GM23338 (cell line): ENCODE measurements around the gene SPG7. TPM values are rescaled to one million over a fixed set of nuclear protein-coding genes. Genes with fewer than 3 reads are reported as not detected.
A peak's percentile ranks its signal among the peaks of the same experiment; 100 is the strongest.

ENCODE experiments used
- ATAC-seq: fragments of 200-7000 bp; cut with Tn5 transposase; 3 replicates; pipeline ENCODE4 v1.9.1; 2020
- DNase-seq: peaks from one replicate; pipeline ENCODE4 v3.0.0-alpha.2; 2015; ENCODE audit warnings: low spot score
- H2AFZ ChIP-seq: fragments of 200-600 bp; sonication (generic); 2 replicates; pipeline ENCODE4 v1.8.0; 2016; ENCODE audit warnings: antibody characterized with exemption, mild to moderate bottlenecking, moderate library complexity
- H3F3A ChIP-seq: fragments of 200-600 bp; sonication (generic); replicated peaks from 2 replicates; pipeline ENCODE4 v1.8.0; 2017; ENCODE audit warnings: antibody characterized with exemption, mixed run types, low read depth
- H3K27ac ChIP-seq: fragments of 200-600 bp; sonication (generic); 2 replicates; pipeline ENCODE4 v1.6.1; 2016; ENCODE audit warnings: low read depth
- H3K27me3 ChIP-seq: fragments of 200-600 bp; sonication (generic); 2 replicates; pipeline ENCODE4 v1.8.0; 2016; ENCODE audit warnings: mild to moderate bottlenecking, mixed run types, moderate library complexity; ENCODE audit not compliant: insufficient read depth
- H3K36me3 ChIP-seq: fragments of 200-600 bp; sonication (generic); 2 replicates; pipeline ENCODE4 v1.8.0; 2016; ENCODE audit warnings: mild to moderate bottlenecking; ENCODE audit not compliant: insufficient read depth
- H3K4me1 ChIP-seq: fragments of 200-600 bp; sonication (generic); 2 replicates; pipeline ENCODE4 v1.8.0; 2016; ENCODE audit warnings: mild to moderate bottlenecking, moderate library complexity; ENCODE audit not compliant: insufficient read depth
- H3K4me2 ChIP-seq: fragments of 200-600 bp; sonication (generic); 2 replicates; pipeline ENCODE4 v1.7.1; 2017; ENCODE audit warnings: mixed run types
- H3K4me3 ChIP-seq: fragments of 200-600 bp; sonication (generic); 2 replicates; pipeline ENCODE4 v1.6.1; 2016; ENCODE audit warnings: mixed run types
- H3K79me2 ChIP-seq: fragments of 200-600 bp; sonication (generic); replicated peaks from 2 replicates; pipeline ENCODE4 v1.8.0; 2017; ENCODE audit warnings: mild to moderate bottlenecking; ENCODE audit not compliant: insufficient read depth
- H3K9me2 ChIP-seq: fragments of 200-600 bp; sonication (generic); 2 replicates; pipeline ENCODE4 v1.8.0; 2017; ENCODE audit not compliant: insufficient read depth
- H4K20me1 ChIP-seq: fragments of 200-600 bp; sonication (generic); replicated peaks from 2 replicates; pipeline ENCODE4 v1.8.0; 2017; ENCODE audit warnings: mild to moderate bottlenecking; ENCODE audit not compliant: insufficient read depth
- H3K27ac Mint-ChIP-seq: 2 replicates; pipeline ENCODE4 v1.8.0; 2020; ENCODE audit warnings: inconsistent platforms, mild to moderate bottlenecking, moderate library complexity, mixed read lengths
- H3K27me3 Mint-ChIP-seq: 3 replicates; pipeline ENCODE4 v1.8.0; 2022; ENCODE audit warnings: low read depth, mild to moderate bottlenecking, moderate library complexity, mixed read lengths, inconsistent platforms; ENCODE audit not compliant: insufficient read depth, poor library complexity
- H3K36me3 Mint-ChIP-seq: 3 replicates; pipeline ENCODE4 v1.8.0; 2021; ENCODE audit warnings: low read depth, mild to moderate bottlenecking, inconsistent platforms, moderate library complexity, mixed read lengths
- H3K4me1 Mint-ChIP-seq: 3 replicates; pipeline ENCODE4 v1.8.0; 2020; ENCODE audit warnings: mild to moderate bottlenecking, inconsistent platforms, mixed read lengths
- H3K4me3 Mint-ChIP-seq: 3 replicates; pipeline ENCODE4 v1.8.0; 2021; ENCODE audit warnings: moderate library complexity, mild to moderate bottlenecking, inconsistent platforms, mixed read lengths
- H3K9me3 Mint-ChIP-seq: 3 replicates; pipeline ENCODE4 v1.8.0; 2020; ENCODE audit warnings: moderate library complexity, mild to moderate bottlenecking, inconsistent platforms, mixed read lengths
- CREB1 ChIP-seq: fragments of 250-450 bp; sonication (Bioruptor Pico); IDR thresholded peaks from 2 replicates; pipeline ENCODE4 v1.5.0; 2020; ENCODE audit warnings: low read depth, mild to moderate bottlenecking, moderate library complexity
- ETS1 ChIP-seq: IDR thresholded peaks from 2 replicates; pipeline ENCODE4 v1.6.1; 2016; ENCODE audit warnings: antibody characterized with exemption
- EZH2 ChIP-seq: fragments of 200-600 bp; sonication (generic); IDR thresholded peaks from one replicate; pipeline ENCODE4 v1.8.0; 2017; ENCODE audit warnings: antibody characterized with exemption, mild to moderate bottlenecking, low read depth; ENCODE audit not compliant: unreplicated experiment
- JUNB ChIP-seq: IDR thresholded peaks from one replicate; pipeline ENCODE4 v1.6.1; 2016; ENCODE audit warnings: antibody characterized with exemption; ENCODE audit not compliant: unreplicated experiment
- NANOG ChIP-seq: IDR thresholded peaks from 2 replicates; pipeline ENCODE4 v1.6.1; 2016; ENCODE audit warnings: antibody characterized with exemption, borderline replicate concordance
- POLR2AphosphoS5 ChIP-seq: IDR thresholded peaks from 2 replicates; pipeline ENCODE4 v1.6.1; 2016; ENCODE audit warnings: antibody characterized with exemption, low read depth
- REST ChIP-seq: IDR thresholded peaks from one replicate; pipeline ENCODE4 v1.6.1; 2018; ENCODE audit warnings: antibody characterized with exemption; ENCODE audit not compliant: unreplicated experiment
- STAT1 ChIP-seq: IDR thresholded peaks from one replicate; pipeline ENCODE4 v1.6.1; 2016; ENCODE audit warnings: antibody characterized with exemption; ENCODE audit not compliant: unreplicated experiment
- polyA plus RNA-seq: library from polyadenylated mRNA; unstranded; fragments of >200 nt; fragmentation: Nextera tagmentation; extraction: Ambion mirVana; gene quantifications from 2 replicates; pipeline ENCODE4 v1.2.1, GENCODE V29; 2016
- total RNA-seq: library from RNA; depleted of rRNA; stranded (reverse); fragments of >200 nt; shearing (Covaris generic); gene quantifications from 2 replicates; pipeline ENCODE4 v1.2.3, GENCODE V29; 2014
- TF ChIP-seq, protein P1 (sequence below), 2 experiments: fragments of 200-600 bp in 1 of 2; sonication (generic) in 1 of 2; conservative IDR thresholded peaks; 2 replicates each; pipeline versions ENCODE4 v1.5.1 to v1.6.1; 2016 to 2017; ENCODE audit warnings: antibody characterized with exemption in 2 of 2, low read depth in 2 of 2, mild to moderate bottlenecking in 2 of 2, moderate library complexity in 1 of 2

SPG7 gene
- total and polyA plus RNA-seq, 2 experiments from 2014 or later: 77.1 to 267 TPM

DNA sequence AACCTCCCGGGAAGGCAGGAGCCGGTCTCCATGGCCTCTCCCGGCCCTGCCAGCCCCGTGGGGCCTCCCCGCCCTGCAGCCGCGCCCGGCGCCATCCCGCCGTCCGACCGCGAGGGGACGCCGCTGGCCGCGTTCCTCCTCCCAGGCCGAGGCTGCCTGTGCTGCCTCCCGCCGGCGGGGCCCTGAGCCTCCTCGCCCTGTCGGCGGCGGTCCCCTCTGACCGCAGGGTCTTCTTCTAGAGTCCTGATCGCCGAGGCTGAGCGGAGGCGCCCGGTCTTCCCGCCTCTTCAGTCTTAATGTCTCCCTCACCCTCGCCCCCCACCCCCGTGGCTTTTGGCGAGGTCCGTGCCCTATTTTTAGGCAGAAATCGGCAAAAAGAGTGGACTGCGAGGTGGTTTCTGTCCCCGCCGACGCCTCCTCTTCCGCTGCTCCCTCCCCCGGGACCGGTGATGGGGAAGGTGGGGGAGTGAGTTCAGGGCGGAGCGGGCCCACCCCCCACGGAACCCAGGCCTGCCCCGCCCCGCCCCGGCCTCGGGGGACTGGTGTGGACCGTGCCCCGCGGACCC lies 66.6 kb downstream of the SPG7 start:
- H3K36me3 ChIP-seq: no peaks in the 10 kb centered on the region
- TF ChIP-seq CREB1 (CRISPR knock-in tag) (0 out of 2 replicates have a peak, but pooled peaks have one; percentile 15), ETS1 (no peak), POLR2AphosphoS5 (peak; percentile 40; the same call in 1 of the 2 replicates)
- TF ChIP-seq, protein P1, sequence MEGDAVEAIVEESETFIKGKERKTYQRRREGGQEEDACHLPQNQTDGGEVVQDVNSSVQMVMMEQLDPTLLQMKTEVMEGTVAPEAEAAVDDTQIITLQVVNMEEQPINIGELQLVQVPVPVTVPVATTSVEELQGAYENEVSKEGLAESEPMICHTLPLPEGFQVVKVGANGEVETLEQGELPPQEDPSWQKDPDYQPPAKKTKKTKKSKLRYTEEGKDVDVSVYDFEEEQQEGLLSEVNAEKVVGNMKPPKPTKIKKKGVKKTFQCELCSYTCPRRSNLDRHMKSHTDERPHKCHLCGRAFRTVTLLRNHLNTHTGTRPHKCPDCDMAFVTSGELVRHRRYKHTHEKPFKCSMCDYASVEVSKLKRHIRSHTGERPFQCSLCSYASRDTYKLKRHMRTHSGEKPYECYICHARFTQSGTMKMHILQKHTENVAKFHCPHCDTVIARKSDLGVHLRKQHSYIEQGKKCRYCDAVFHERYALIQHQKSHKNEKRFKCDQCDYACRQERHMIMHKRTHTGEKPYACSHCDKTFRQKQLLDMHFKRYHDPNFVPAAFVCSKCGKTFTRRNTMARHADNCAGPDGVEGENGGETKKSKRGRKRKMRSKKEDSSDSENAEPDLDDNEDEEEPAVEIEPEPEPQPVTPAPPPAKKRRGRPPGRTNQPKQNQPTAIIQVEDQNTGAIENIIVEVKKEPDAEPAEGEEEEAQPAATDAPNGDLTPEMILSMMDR (conservative IDR thresholded peaks at IDR 0.05; ENCODE audit: low read depth in 2 of 2): peak; percentile 55 to 87
- Mint-ChIP-seq H3K36me3 (peaks cover 8% of the 10 kb centered on the region), H3K9me3 (no peaks in the 10 kb centered on the region), H3K4me3 (peak overlapping the region; percentile 75), H3K27me3 (peaks cover 21% of the 10 kb centered on the region), H3K27ac (no peak overlapping the region), H3K4me1 (peaks cover 3% of the 10 kb centered on the region)
- H3K9me2 ChIP-seq: no peaks in the 10 kb centered on the region
- no peaks in the 10 kb centered on the region for H4K20me1 ChIP-seq
- H3K27me3 ChIP-seq: peaks cover 24% of the 10 kb centered on the region
- ATAC-seq (peak; percentile 85), DNase-seq (peak; percentile 92)
- H3K4me1 ChIP-seq: peaks cover 5% of the 10 kb centered on the region; the same call in 1 of the 2 replicates
- H2AFZ ChIP-seq: peak overlapping the region; percentile 93
- H3K27ac ChIP-seq: no peak overlapping the region
- no peaks in the 10 kb centered on the region for H3K79me2 ChIP-seq
- H3K4me2 ChIP-seq: peak overlapping the region; percentile 91
- H3F3A ChIP-seq: peaks cover 3% of the 10 kb centered on the region; the same call in 1 of the 2 replicates
- H3K4me3 ChIP-seq: peak overlapping the region; percentile 78

DNA sequence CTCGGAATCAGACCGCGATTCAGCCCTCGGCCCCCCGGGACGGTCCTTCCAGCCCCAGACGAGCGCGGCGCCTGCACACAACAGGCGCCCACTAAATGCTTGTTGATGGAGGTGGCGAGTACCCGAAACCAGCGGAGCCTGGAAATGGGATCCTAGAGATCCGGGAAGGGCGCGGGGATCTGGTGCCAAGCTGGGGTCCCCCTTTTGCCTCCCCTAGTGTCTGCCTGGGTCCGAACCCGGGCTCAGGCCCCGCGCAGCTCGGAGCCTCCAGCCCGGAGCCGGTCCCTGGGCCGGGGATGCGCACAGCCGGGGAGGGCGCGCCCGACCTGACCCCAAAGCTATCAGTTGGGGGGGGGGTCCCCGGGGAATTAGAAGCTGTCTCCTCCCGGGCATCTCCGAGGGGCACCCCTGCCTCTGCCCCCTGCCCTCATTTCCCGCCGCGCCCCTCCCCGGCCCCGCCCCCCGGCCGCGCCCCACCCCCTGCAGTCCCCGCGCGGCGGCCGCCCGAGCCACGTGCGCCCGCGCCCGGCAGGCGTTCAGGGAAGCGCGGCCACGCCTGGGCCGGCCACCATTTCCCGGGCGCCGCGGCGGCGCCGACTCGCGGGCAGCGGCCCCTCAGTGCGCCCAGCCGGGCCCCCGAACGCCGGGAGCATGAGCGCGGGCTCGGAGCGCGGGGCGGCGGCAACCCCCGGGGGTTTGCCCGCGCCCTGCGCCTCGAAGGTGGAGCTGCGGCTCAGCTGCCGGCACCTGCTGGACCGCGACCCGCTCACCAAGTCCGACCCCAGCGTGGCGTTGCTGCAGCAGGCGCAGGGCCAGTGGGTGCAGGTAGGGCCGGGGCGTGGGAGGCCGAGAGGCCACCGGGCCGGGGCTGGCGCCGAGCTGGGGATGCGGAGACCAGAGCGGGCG lies 67.3 kb downstream of the SPG7 start, which contains the start of gene CPNE7:
TSS of gene CPNE7 (plus strand) at position 512 of the 906 bp plus-strand sequence. CDS start at position 652, 140 bp downstream.
- H3K27ac Mint-ChIP-seq: no peak within 1 kb of the TSS
- H3K4me1 ChIP-seq: peaks cover 5% of the 10 kb centered on the region; the same call in 1 of the 2 replicates
- H3K4me1 Mint-ChIP-seq: peaks cover 3% of the 10 kb centered on the region
- peak within 1 kb of the TSS; percentile 75 for H3K4me3 Mint-ChIP-seq
- TF ChIP-seq STAT1 (no peak), REST (no peak), EZH2 (peak; percentile 63), JUNB (no peak), NANOG (no peak)
- no peaks in the 10 kb centered on the region for H3K9me2 ChIP-seq
- H3K27me3 Mint-ChIP-seq: peaks cover 21% of the 10 kb centered on the region
- peaks cover 24% of the 10 kb centered on the region for H3K27me3 ChIP-seq
- DNase-seq (peak; percentile 49), ATAC-seq (peak; percentile 18)
- no peaks in the 10 kb centered on the region for H3K36me3 ChIP-seq
- no peak within 1 kb of the TSS for H3K27ac ChIP-seq
- H2AFZ ChIP-seq: peak within 1 kb of the TSS; percentile 93
- no peaks in the 10 kb centered on the region for H3K79me2 ChIP-seq
- H3K4me3 ChIP-seq: peak within 1 kb of the TSS; percentile 78
- H3F3A ChIP-seq: peaks cover 3% of the 10 kb centered on the region; the same call in 1 of the 2 replicates
- H4K20me1 ChIP-seq: no peaks in the 10 kb centered on the region
- peak within 1 kb of the TSS; percentile 91 for H3K4me2 ChIP-seq
- no peaks in the 10 kb centered on the region for H3K9me3 Mint-ChIP-seq
- peaks cover 8% of the 10 kb centered on the region for H3K36me3 Mint-ChIP-seq
